Measurements from ENCODE around the gene DENND4B.

The DENND4B gene

GRCh38 chr1:153881751-153882150 lies 64.8 kb downstream of the DENND4B start:
- DNase-seq (ENCODE audit: extremely low read depth, insufficient read length) = no peak
- no peak overlapping the region for H3K4me3 ChIP-seq (replicated peaks; ENCODE audit: low read depth, low read length)

GRCh38 chr1:153880962-153881361 lies 65.6 kb downstream of the DENND4B start:
- DNase-seq (ENCODE audit: extremely low read depth, insufficient read length) = no peak
- H3K36me3 ChIP-seq (ENCODE audit: control insufficient read depth, insufficient read depth, low read length) = no peaks in the 10 kb centered on the region; the same call in none of the 2 replicates
- no peak overlapping the region for H3K4me3 ChIP-seq (replicated peaks; ENCODE audit: low read depth, low read length)
- no peak for TF ChIP-seq CTCF (IDR thresholded peaks at IDR 0.05; ENCODE audit: insufficient read depth, low read length, poor library complexity, severe bottlenecking)
- no peaks in the 10 kb centered on the region for H3K27me3 ChIP-seq (replicated peaks; ENCODE audit: control insufficient read depth, insufficient read depth, low read length)

More at GRCh38 chr1:153881751-153882150, 64.8 kb downstream of the DENND4B start:
- Histone ChIP-seq H3K27me3 (replicated peaks; ENCODE audit: control insufficient read depth, insufficient read depth, low read length) (no peaks in the 10 kb centered on the region), H3K36me3 (ENCODE audit: control insufficient read depth, insufficient read depth, low read length) (no peaks in the 10 kb centered on the region; the same call in 1 of the 2 replicates)
- TF ChIP-seq CTCF (IDR thresholded peaks at IDR 0.05; ENCODE audit: insufficient read depth, low read length, poor library complexity, severe bottlenecking) = no peak

DNA sequence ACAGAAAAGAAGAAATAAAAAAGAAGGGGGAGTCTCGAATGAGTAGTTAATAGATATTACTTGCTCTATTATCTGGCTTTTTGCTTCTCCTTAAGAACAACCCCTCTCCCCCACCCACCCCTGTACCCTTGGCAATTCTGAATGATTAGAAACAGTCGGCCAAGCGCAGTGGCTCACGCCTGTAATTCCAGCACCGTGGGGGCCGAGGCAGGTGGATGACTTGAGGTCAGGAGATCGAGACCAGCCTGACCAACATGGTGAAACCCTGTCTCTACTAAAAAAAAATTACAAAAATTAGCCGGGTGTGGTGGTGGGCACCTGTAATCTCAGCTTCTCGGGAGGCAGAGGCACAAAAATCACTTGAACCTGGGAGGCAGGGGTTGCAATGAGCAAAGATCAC lies 66.5 kb downstream of the DENND4B start:
- no peak for TF ChIP-seq CTCF (IDR thresholded peaks at IDR 0.05; ENCODE audit: insufficient read depth, low read length, poor library complexity, severe bottlenecking)
- DNase-seq (ENCODE audit: extremely low read depth, insufficient read length) = no peak
- Histone ChIP-seq H3K36me3 (ENCODE audit: control insufficient read depth, insufficient read depth, low read length) (no peaks in the 10 kb centered on the region; the same call in none of the 2 replicates), H3K4me3 (replicated peaks; ENCODE audit: low read depth, low read length) (no peak overlapping the region), H3K27me3 (replicated peaks; ENCODE audit: control insufficient read depth, insufficient read depth, low read length) (no peaks in the 10 kb centered on the region)
